ENCODE results near the gene UNC13B. TPM values are rescaled to one million over a fixed set of nuclear protein-coding genes. Genes with fewer than 3 reads are reported as not detected.

UNC13B gene
- total and polyA plus RNA-seq, 2 of the 13 experiments (the other 11 are each of a cell fraction or from before 2014, with no cell fraction given): 14.0 to 18.3 TPM

- TF ChIP-seq SOX6 (IDR thresholded peaks at IDR 0.05) (no peak), SOX6 (CRISPR knock-in tag; IDR thresholded peaks at IDR 0.05) (no peak), KLF15 (CRISPR knock-in tag; IDR thresholded peaks at IDR 0.05; ENCODE audit: borderline replicate concordance) (no peak), PAF1 (CRISPR knock-in tag; IDR thresholded peaks at IDR 0.05) (no peak)
Measured at GRCh38 chr9:35262064-35262463, 100.3 kb downstream of the UNC13B start (continued).

GRCh38 chr9:35267710-35268109 is 105.9 kb downstream of the UNC13B start:
- DNase-seq (ENCODE audit: low spot score) (no peak), ATAC-seq (no peak), FAIRE-seq (no peak)
- H2AFZ ChIP-seq (ENCODE audit: low read length): no peak overlapping the region
- intact Hi-C loops (cut with micrococcal nuclease; ENCODE audit: unreplicated experiment): no loop called here
- no peak overlapping the region for H3K27ac ChIP-seq (ENCODE audit: extremely low read length, insufficient read depth, low read length)
- H3K4me2 ChIP-seq (ENCODE audit: low read depth, low read length): no peak overlapping the region
- CTCF ChIA-PET (ENCODE audit: low intra/inter-chr PET ratio, low total read pairs): no interaction called here
- H3K9me3 ChIP-seq (ENCODE audit: low read length): no peaks in the 10 kb centered on the region
- H3K79me2 ChIP-seq (ENCODE audit: insufficient read depth, low read length): no peaks in the 10 kb centered on the region
- H3K36me3 ChIP-seq (replicated peaks in 1 of 2; ENCODE audit: control insufficient read depth in 1 of 2, insufficient read depth in 2 of 2, low read length in 2 of 2): 0 out of 5 replicates have a peak, but pooled peaks cover 0 to 2% of the 10 kb centered on the region in 2 experiments
- POLR2A ChIA-PET: no interaction called here
- H3K9ac ChIP-seq (ENCODE audit: insufficient read depth, low read depth, low read length): no peak overlapping the region
- H4K20me1 ChIP-seq (ENCODE audit: insufficient read depth, low read length): no peaks in the 10 kb centered on the region
- no peaks in the 10 kb centered on the region for H3K4me1 ChIP-seq (ENCODE audit: insufficient read depth, low read length)
- H3K4me3 ChIP-seq (replicated peaks in 1 of 3; ENCODE audit: insufficient read depth in 1 of 3, low read depth in 2 of 3, low read length in 3 of 3): no peak overlapping the region
- H3K27me3 ChIP-seq (ENCODE audit: control insufficient read depth in 1 of 2, insufficient read depth in 2 of 2, low read length in 2 of 2): no peaks in the 10 kb centered on the region
- TF ChIP-seq ZNF580 (CRISPR knock-in tag; IDR thresholded peaks at IDR 0.05; ENCODE audit: borderline replicate concordance, low read depth) (no peak), KLF9 (CRISPR knock-in tag; IDR thresholded peaks at IDR 0.05; ENCODE audit: low read depth) (no peak), ZNF260 (CRISPR knock-in tag; IDR thresholded peaks at IDR 0.05; ENCODE audit: borderline replicate concordance, low read depth) (no peak), TP53 (CRISPR knock-in tag; conservative IDR thresholded peaks at IDR 0.05) (no peak), ISX (CRISPR knock-in tag; conservative IDR thresholded peaks at IDR 0.05) (no peak), TCF7L2 (IDR thresholded peaks at IDR 0.05; ENCODE audit: low read depth, low read length) (no peak), ZBTB46 (CRISPR knock-in tag; IDR thresholded peaks at IDR 0.05; ENCODE audit: borderline replicate concordance) (no peak), REST (IDR thresholded peaks at IDR 0.05; ENCODE audit: borderline replicate concordance in 1 of 2, low read depth in 1 of 2, low read length in 2 of 2) (no peak), SNAI1 (CRISPR knock-in tag; IDR thresholded peaks at IDR 0.05; ENCODE audit: borderline replicate concordance) (no peak), CENPT (CRISPR knock-in tag; IDR thresholded peaks at IDR 0.05; ENCODE audit: low read depth) (no peak), POLR2AphosphoS5 (IDR thresholded peaks at IDR 0.05; ENCODE audit: low read depth, low read length) (no peak), TFAP4 (IDR thresholded peaks at IDR 0.05; ENCODE audit: borderline replicate concordance, low read depth) (no peak), KAT8 (CRISPR knock-in tag; IDR thresholded peaks at IDR 0.05) (no peak), ZNF224 (CRISPR knock-in tag; IDR thresholded peaks at IDR 0.05) (no peak)
- in situ Hi-C loops (cut with HindIII; ENCODE audit: extremely low pct_ligation_motif_present, low pct_unique_long_range_greater_than_20kb): no loop called here
- BruUV-seq (replicated peaks): no TSS peak
